Eye (tissue), 1 donor: ENCODE results near the gene OR2L5.

Experiments
- DNase-seq: peaks from one replicate; pipeline ENCODE4 v3.0.0-alpha.2; 2015

The OR2L5 gene, protein sequence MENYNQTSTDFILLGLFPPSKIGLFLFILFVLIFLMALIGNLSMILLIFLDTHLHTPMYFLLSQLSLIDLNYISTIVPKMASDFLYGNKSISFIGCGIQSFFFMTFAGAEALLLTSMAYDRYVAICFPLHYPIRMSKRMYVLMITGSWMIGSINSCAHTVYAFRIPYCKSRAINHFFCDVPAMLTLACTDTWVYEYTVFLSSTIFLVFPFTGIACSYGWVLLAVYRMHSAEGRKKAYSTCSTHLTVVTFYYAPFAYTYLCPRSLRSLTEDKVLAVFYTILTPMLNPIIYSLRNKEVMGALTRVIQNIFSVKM

DNA sequence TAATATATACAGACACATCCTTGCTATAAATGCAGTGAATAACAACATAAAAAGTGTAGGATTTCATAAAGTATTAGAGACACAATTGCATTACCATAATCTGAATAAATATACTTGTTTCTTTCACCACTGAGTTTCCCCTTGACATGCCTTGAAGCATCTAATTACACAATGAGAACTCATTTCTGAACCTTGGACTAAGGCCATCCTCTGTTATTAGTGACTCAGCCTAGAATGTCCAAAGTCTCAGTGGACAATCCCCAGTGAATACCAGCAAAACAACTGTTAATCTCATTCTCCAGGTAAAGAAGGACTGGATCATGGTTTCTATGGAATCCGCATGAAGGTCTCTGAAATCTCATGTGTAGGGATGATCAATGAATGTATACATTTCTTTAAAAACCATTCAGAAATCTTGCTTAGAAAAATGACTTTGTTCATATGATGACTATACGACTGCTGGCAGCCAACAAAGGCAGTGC lies at the start of gene OR2L5:
Gene OR2L5 (plus strand): TSS at position 432 of the 482 bp plus-strand sequence. CDS start 8,288 bp downstream, outside the sequence.
- no peak for DNase-seq

DNA sequence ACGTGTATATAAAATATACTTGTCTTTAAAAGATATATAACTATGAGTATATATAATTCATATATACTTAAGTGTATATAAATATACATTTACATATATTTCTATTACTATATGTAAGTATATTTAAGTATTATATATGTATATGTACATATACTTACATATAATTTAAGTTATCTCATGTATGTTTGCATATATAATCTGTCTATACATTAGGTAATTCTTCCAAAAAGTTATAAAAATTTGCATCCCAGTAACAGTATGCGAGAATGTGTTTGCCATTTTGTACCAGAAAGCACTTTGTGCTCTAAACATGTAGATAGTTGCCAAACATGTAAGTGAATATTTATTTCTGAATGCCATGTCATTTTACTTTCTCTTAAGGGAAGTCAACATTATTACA lies 48.5 kb upstream of the OR2L5 start, which contains the start of gene OR2AK2:
Gene OR2AK2 (plus strand): TSS at position 301 of the 400 bp plus-strand sequence. CDS start 144 bp downstream, outside the sequence.
- DNase-seq, result no peak

DNA sequence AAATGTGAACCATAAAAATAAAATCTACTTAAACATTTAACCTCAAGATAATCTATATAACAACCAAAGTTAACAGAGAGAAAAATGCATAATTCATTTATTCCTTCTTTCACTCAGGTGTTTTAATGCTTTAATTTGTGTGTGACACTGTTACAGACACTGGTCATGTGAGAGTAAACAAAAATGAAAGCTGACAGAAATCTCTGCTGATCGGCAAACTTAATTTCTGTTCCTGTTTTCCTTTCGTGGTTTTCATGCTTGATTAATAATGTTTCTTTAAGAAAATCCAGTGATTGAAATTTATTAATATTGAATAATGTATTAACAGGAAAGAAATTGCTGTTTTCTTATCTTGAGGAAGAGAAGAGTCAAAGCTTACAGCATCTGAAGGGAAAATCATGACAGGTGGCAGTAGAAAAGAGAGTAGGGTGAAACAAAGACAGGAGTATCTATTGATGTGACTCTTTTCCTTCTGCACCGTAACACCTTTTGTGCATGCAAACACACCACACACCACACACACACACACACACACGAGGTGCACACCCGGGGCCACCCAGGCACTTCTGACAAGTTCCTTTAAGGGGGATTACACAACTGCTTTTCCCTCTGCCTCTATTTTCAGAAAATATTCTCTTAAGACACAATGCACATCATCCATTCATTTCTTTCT lies 46.8 kb upstream of the OR2L5 start:
- DNase-seq, result no peak

DNA sequence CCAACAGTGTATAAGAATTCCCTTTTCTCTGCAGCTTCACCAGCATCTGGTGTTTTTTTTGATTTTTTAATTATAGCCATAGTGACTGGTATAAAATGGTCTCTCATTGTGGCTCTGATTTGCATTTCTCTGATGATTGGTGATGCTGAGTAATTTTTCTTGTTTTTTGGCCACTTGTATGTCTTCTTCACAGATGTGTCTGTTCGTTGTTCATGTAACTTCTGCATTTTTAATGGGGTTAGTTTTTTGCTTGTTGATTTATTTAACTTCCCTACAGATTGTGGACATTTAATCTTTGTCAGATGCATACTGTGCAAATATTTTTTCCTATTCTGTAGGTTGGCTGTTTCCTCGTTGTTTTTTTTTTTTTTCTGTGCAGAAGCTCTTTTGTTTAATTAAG lies 20.5 kb upstream of the OR2L5 start:
- no peak for DNase-seq

DNA sequence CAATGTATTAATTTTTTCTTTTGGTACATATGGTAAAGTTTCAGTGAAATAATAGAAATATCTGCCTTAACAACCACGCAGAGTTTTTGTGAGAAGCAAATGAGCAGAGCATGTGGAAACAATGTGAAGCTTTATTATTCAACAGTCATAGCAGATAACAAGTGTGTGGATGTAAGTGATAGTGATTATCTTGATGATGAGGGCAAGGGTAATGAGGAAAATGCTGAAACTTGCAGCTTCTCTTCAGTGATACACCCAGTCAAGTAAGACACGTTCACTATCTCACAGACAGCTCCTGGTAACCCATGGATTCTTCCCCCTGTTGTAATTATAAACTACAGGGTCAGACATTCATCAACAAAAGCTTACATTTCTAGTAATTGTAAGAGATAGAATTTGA lies 14.6 kb upstream of the OR2L5 start:
- DNase-seq, result no peak

DNA sequence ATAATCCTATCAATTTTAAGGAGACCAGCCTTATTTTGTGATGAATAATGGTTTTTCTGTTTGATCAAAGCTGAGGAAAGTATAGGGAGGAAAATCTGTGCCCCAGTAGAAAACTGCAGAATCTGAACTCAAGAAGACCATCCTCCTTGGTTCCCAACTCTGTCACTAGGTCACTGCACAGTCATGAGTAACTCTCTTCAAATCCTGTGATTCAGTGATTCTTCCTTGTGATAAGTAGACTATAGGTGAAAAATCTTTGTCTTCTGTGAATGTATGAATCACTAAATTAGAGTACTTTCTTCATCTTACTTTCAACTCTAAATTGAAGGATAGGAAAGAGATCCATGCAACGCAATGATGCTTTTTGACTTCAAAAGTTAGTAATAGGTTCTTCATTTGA lies 13.3 kb upstream of the OR2L5 start:
- DNase-seq, result no peak

DNA sequence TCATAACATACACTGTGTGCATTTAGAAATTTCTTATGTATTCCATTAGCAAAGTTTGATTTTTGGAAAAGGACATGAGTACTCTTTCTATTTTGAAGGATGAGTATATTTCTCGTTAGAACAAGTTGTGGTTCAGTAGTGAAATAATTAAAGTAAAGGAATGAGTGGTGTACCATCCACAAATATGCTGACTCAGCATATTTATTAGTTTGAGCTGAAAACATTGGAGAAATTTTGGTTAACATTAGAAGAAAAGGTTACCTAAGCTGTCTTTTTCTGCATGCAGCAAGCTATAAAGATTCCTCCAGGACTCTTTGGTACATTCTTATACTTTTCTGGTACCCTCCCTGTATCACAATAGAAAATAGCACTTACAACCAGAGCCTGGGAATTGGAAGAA lies 5.7 kb upstream of the OR2L5 start:
- DNase-seq, result no peak

DNA sequence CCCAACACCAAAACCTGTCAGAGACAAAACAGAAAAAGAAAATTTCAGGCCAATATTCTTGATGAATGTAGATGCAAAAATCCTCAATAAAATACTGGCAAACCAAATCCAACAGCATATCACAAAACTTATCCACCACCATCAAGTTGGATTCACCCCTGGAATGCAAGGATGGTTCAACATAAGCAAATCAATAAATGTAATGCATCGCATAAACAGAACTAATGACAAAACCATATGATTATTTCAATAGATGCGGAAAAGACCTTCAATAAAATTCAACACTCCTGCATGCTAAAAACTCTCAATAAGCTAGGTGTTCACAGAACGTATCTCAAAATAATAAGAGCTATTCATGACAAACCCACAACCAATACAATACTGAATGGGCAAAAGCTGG lies 3.8 kb upstream of the OR2L5 start:
- peak; percentile 2 for DNase-seq

DNA sequence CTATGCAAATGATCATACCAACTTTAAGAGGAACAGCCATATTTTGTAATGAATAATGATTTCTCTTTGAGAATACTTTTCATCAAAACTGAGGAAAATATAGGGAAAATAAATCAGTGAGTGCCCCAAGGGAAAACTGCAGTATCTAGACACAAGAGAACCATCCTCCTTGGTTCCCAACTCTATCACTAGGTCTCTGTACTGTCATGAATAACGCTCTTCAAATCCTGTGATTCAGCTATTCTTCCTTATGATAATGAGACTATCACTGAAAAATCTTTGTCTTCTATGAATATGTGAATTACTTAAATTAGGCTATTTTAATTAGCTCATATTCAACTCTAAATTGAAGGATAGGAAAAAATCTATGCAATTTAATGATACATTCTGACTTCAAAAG lies 2.3 kb downstream of the OR2L5 start:
- DNase-seq, result no peak

DNA sequence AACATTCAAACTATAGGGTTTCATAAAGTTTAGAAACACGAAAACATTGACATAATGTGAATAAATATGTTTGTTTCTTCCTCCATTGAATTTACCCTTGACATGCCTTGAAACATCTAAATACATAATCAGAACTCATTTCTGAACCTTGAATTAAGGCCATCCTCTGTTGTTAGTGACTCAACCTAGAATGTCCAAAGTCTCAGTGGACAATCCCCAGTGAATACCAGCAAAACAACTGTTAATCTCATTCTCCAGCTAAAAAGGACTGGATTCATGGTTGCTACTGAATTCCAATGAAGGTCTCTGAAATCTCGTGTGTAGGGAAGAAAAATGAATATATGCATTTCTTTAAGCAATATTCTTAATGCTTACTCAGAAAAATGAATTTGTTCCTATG lies 16.3 kb downstream of the OR2L5 start, which contains the start of gene OR2L2:
Gene OR2L2 (plus strand): TSS at position 301 of the 400 bp plus-strand sequence. CDS start 8,198 bp downstream, outside the sequence.
- no peak for DNase-seq

DNA sequence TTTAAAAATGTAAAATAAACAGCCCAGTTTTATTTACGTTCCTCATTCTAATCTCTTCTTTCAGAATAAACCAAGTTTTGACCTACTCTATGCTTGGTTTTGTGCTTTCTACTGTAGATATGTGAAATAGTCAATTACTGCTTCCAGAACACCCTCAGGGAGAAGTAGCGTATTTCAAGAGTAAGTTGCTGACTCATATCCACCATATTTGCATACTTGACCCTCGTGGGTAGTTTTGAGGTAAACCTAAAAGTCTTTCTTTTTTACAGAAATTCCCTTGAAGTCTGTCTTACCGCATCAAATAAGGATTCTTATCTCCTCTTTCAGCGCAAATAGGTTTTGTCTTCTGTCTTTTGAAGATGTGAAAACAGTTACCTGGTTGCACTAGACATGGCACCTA lies 31.7 kb downstream of the OR2L5 start:
- no peak for DNase-seq

DNA sequence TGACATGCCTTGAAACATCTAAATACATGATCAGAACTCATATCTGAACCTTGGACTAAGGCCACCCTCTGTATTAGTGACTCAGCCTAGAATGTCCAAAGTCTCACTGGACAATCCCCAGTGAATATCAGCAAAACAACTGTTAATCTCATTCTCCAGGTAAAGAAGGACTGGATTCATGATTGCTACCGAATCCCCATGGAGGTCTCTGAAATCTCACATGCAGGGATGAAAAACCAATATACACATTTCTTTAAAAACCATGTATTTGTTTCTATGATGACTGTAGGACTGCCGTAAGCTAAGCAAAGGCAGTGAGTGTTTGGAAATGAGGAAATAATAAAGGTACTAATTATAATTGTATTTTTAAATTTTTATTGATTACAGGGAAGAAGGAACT lies 33.1 kb downstream of the OR2L5 start, which contains the start of gene OR2L3:
Gene OR2L3 (plus strand): TSS at position 301 of the 400 bp plus-strand sequence. CDS start 13,846 bp downstream, outside the sequence.
- no peak for DNase-seq

DNA sequence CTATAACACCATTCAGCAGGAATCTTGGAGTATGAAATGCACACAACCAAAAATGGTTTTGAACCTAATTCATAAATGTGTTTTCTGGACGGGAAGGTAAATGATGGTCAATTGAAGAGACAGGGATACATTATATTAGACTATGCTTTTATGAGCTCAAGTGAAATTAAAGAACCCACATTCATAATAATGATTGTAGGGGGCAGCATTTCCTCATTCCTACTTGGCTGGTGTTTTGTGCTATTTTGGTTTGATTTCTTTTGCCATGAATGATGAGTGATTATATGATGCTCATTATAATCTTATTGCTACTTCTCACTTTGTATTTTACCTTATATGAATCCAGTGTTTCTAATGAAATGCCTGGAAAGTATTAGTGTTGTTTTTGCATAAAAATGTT lies 33.5 kb downstream of the OR2L5 start:
- DNase-seq, result no peak

DNA sequence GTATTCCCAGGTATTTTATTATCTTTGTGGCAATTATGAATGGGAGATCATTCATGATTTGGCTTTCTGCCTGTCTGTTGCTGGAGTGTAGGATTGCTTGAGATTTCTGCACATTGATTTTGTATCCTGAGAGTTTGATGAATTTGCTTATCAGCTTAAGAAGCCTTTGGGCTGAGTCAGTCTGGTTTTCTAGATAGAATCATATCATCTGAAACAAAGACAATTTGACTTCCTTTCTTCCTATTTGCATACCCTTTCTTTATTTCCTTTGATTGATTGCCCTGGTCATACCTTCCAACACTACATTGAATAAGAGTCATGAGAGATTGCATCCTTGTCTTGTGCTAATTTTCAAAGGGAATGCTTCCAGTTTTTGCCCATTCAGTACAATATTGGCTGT lies 41.2 kb downstream of the OR2L5 start:
- DNase-seq, result no peak

DNA sequence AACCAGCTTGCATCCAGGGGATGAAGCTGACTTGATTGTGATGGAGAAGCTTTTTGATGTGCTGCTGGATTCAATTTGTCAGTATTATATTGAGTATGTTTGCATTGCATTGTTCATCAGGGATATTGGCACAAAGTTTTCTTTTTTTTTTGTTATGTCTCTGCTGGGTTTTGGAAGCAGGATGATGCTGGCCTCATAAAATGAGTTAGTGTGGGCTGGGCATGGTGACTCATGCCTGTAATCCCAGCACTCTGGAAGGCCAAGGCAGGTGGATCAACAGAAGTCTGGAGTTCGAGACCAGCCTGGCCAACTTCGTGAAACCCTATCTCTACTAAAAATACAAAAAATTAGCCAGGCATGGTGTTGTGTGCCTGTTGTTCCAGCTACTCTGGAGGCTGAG lies 41.8 kb downstream of the OR2L5 start:
- no peak for DNase-seq

DNA sequence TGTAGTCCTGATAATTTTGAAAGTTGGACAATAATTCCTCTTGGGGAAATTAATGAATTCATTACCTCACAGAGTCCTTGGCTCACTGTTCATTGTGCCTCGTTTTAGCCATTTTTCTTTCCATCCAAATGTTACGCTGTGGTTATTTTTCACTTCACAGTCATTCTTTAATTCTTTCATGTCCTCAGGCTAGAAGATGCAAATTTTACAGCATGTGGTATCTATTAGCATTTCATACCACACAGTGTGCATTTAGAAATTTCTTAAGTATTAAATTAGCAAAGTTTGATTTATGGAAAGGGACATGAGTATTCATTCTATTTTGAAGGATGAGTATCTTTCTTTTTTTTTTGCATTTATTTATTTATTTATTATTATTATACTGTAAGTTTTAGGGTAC lies 51.6 kb downstream of the OR2L5 start:
- DNase-seq, result no peak

DNA sequence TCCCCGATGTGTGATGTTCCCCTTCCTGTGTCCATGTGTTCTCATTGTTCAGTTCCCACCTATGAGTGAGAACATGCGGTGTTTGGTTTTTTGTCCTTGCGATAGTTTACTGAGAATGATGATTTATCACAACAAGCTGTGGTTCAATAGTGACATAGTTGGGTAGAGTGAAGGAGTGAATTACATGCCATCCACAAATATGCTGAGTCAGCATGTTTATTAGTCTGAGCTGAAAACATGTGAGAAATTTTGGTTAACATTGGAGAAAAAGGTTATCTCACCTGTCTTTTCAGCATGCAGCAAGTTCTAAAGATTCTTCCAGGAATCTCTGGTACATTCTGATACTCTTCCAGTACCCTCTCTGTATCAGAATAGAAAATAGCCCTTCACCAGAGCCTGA lies 52.1 kb downstream of the OR2L5 start:
- no peak for DNase-seq
